ENCODE measurements around the gene SEH1L. TPM values are rescaled to one million over a fixed set of nuclear protein-coding genes. Genes with fewer than 3 reads are reported as not detected.

The SEH1L gene
- total RNA-seq, 1 experiment from 2014 or later = 61.2 TPM

- ATAC-seq (peak; percentile 88), DNase-seq (peak; percentile 98)
- Histone ChIP-seq H2AFZ (ENCODE audit: low read length) (peak within 1 kb of the TSS; percentile 82), H3K4me3 (ENCODE audit: low read length) (peak within 1 kb of the TSS; percentile 94), H3F3A (ENCODE audit: low read length, unreplicated experiment) (peaks cover 6% of the 10 kb centered on the region), H3K4me1 (ENCODE audit: insufficient read depth, low read length) (peaks cover 22% of the 10 kb centered on the region), H3K9me2 (replicated peaks; ENCODE audit: low read length) (no peaks in the 10 kb centered on the region), H3K36me3 (ENCODE audit: low read depth, low read length) (peaks cover 6% of the 10 kb centered on the region; the same call in 1 of the 2 replicates), H4K20me1 (ENCODE audit: low read length) (peaks cover 36% of the 10 kb centered on the region), H3K9me3 (ENCODE audit: low read length) (no peaks in the 10 kb centered on the region), H3K27ac (ENCODE audit: low read length) (peak within 1 kb of the TSS; percentile 82), H3K4me2 (ENCODE audit: low read length) (peak within 1 kb of the TSS; percentile 87), H3K79me2 (ENCODE audit: low read length) (peaks cover 50% of the 10 kb centered on the region), H3K9ac (ENCODE audit: low read length) (peak within 1 kb of the TSS; percentile 93), H3K27me3 (ENCODE audit: low read length) (no peaks in the 10 kb centered on the region)
- intact Hi-C loops (cut with micrococcal nuclease) = loop anchor here (2.0 to 5.0 kb wide), 2 partner anchors 42 to 736 kb away; partner anchors contain the start of genes FAM210A, RNMT and SEH1L
- POLR2A ChIA-PET (ENCODE audit: unreplicated experiment) = interaction anchor here (0.5 to 1.0 kb wide), 12 partner anchors 8 to 1045 kb away, joined by 3 to 16 read pairs (median 4); no protein-coding TSS in a partner anchor
- TF ChIP-seq CTCF (conservative IDR thresholded peaks at IDR 0.05; ENCODE audit: low read depth, low read length) (peak; percentile 18; the same call in 1 of the 2 replicates), EZH2phosphoT487 (IDR thresholded peaks at IDR 0.05; ENCODE audit: borderline replicate concordance, low read length) (no peak), EZH2 (IDR thresholded peaks at IDR 0.05; ENCODE audit: low read length, unreplicated experiment) (no peak)
- no TSS peak for BruUV-seq (replicated peaks)
- CTCF ChIA-PET = interaction anchor here (0.5 to 0.7 kb wide), 5 partner anchors 7 to 1459 kb away, joined by 3 to 4 read pairs (median 3); no protein-coding TSS in a partner anchor
Observed at GRCh38 chr18:12990967-12991820, 43.4 kb downstream of the SEH1L start, which contains the start of gene CEP192. CEP192 (plus strand) TSS chr18:12991362; CDS start chr18:12999425, 8,063 bp downstream.

- Histone ChIP-seq H3K4me3 (ENCODE audit: low read length) (peak overlapping the region; percentile 94), H3K4me2 (ENCODE audit: low read length) (peak overlapping the region; percentile 87), H3K9me3 (ENCODE audit: low read length) (no peaks in the 10 kb centered on the region), H3K36me3 (ENCODE audit: low read depth, low read length) (peaks cover 5% of the 10 kb centered on the region; the same call in 1 of the 2 replicates), H3F3A (ENCODE audit: low read length, unreplicated experiment) (peaks cover 6% of the 10 kb centered on the region), H2AFZ (ENCODE audit: low read length) (peak overlapping the region; percentile 82), H3K9ac (ENCODE audit: low read length) (peak overlapping the region; percentile 93), H3K27me3 (ENCODE audit: low read length) (no peaks in the 10 kb centered on the region), H3K4me1 (ENCODE audit: insufficient read depth, low read length) (peaks cover 22% of the 10 kb centered on the region), H3K9me2 (replicated peaks; ENCODE audit: low read length) (no peaks in the 10 kb centered on the region), H3K79me2 (ENCODE audit: low read length) (peaks cover 56% of the 10 kb centered on the region), H3K27ac (ENCODE audit: low read length) (peak overlapping the region; percentile 82), H4K20me1 (ENCODE audit: low read length) (peaks cover 42% of the 10 kb centered on the region)
- ChIA-PET CTCF (no interaction called here), POLR2A (ENCODE audit: unreplicated experiment) (interaction anchor here (0.6 kb wide), 2 partner anchors 53 to 107 kb away, joined by 4 to 11 read pairs; no protein-coding TSS in a partner anchor)
- intact Hi-C loops (cut with micrococcal nuclease) = loop anchor here (2.0 to 5.0 kb wide), 2 partner anchors 43 to 736 kb away; partner anchors contain the start of genes FAM210A, RNMT and SEH1L
- no peak for DNase-seq
- TF ChIP-seq EZH2phosphoT487 (IDR thresholded peaks at IDR 0.05; ENCODE audit: borderline replicate concordance, low read length) (no peak), CTCF (conservative IDR thresholded peaks at IDR 0.05; ENCODE audit: low read depth, low read length) (no peak), EZH2 (IDR thresholded peaks at IDR 0.05; ENCODE audit: low read length, unreplicated experiment) (no peak)
- ATAC-seq = no peak
- BruUV-seq (replicated peaks) = TSS peak; percentile 40
Observed at GRCh38 chr18:12991821-12992179, 44.0 kb downstream of the SEH1L start.

Data from PC-3 (cell line).